Muscle layer of duodenum (tissue), 2 donors: ENCODE data around the gene TRIM54.
"Not testable (repeated sequence)": the region's sequence is repeated elsewhere in the genome, so short reads cannot be mapped to it uniquely, and the experiment has no call there.

Experiments used
- H3K27ac ChIP-seq: one replicate; pipeline ENCODE4 v1.7.0; 2013; ENCODE audit warnings: mild to moderate bottlenecking, low read length
- H3K27me3 ChIP-seq: one replicate; pipeline ENCODE4 v1.7.0; 2013; ENCODE audit warnings: low read depth, mild to moderate bottlenecking, control low read depth, low read length
- H3K36me3 ChIP-seq, 2 donors: one replicate each; pipeline ENCODE4 v1.7.0; 2013; ENCODE audit warnings: low read length in 2 of 2, control low read depth in 1 of 2, mild to moderate bottlenecking in 1 of 2; ENCODE audit not compliant: insufficient read depth in 2 of 2, control insufficient read depth in 1 of 2
- H3K4me1 ChIP-seq, 2 donors: one replicate each; pipeline ENCODE4 v1.7.0; 2013; ENCODE audit warnings: low read length in 2 of 2, mild to moderate bottlenecking in 2 of 2, control low read depth in 1 of 2, moderate library complexity in 1 of 2; ENCODE audit not compliant: insufficient read depth in 2 of 2, control insufficient read depth in 1 of 2
- H3K4me3 ChIP-seq, 2 donors: one replicate each; pipeline ENCODE4 v1.7.0; 2013; ENCODE audit warnings: low read length in 2 of 2, low read depth in 1 of 2, mild to moderate bottlenecking in 1 of 2
- H3K9me3 ChIP-seq, 2 donors: one replicate each; pipeline ENCODE4 v1.7.0; 2013; ENCODE audit warnings: low read length in 2 of 2, control low read depth in 1 of 2, mild to moderate bottlenecking in 1 of 2; ENCODE audit not compliant: control insufficient read depth in 1 of 2
- donor health status: healthy.

The TRIM54 gene

GRCh38 chr2:27271631-27272340 lies 10.4 kb upstream of the TRIM54 start:
- no peaks in the 10 kb centered on the region for H3K36me3 ChIP-seq
- H3K9me3 ChIP-seq: no peaks in the 10 kb centered on the region
- no peaks in the 10 kb centered on the region for H3K27me3 ChIP-seq
- H3K4me1 ChIP-seq: no peaks in the 10 kb centered on the region
- H3K27ac ChIP-seq: no peak overlapping the region
- H3K4me3 ChIP-seq: no peak overlapping the region

- not testable (repeated sequence) for H3K27me3 ChIP-seq, H3K4me1 ChIP-seq, H3K36me3 ChIP-seq, H3K4me3 ChIP-seq, H3K9me3 ChIP-seq, H3K27ac ChIP-seq
Measured at GRCh38 chr2:27272537-27273522, 9.4 kb upstream of the TRIM54 start.

- Histone ChIP-seq H3K4me3 (no peak within 1 kb of the TSS), H3K36me3 (no peaks in the 10 kb centered on the region), H3K4me1 (no peaks in the 10 kb centered on the region), H3K9me3 (no peaks in the 10 kb centered on the region), H3K27me3 (no peaks in the 10 kb centered on the region), H3K27ac (no peak within 1 kb of the TSS)
Measured at GRCh38 chr2:27275211-27276150, 6.7 kb upstream of the TRIM54 start, which contains the start of gene DNAJC5G. DNAJC5G (plus strand) TSS chr2:27275433; CDS start chr2:27276729, 1,296 bp downstream.

GRCh38 chr2:27278010-27278409 lies 4.2 kb upstream of the TRIM54 start:
- Histone ChIP-seq H3K36me3 (no peaks in the 10 kb centered on the region), H3K27me3 (peaks cover 3% of the 10 kb centered on the region), H3K4me1 (no peaks in the 10 kb centered on the region), H3K4me3 (no peak overlapping the region), H3K27ac (no peak overlapping the region), H3K9me3 (no peaks in the 10 kb centered on the region)

GRCh38 chr2:27280826-27281225 lies 1.4 kb upstream of the TRIM54 start:
- H3K27ac ChIP-seq: no peak overlapping the region
- H3K36me3 ChIP-seq: no peaks in the 10 kb centered on the region
- peaks cover 3% of the 10 kb centered on the region for H3K27me3 ChIP-seq
- no peak overlapping the region for H3K4me3 ChIP-seq
- H3K4me1 ChIP-seq: no peaks in the 10 kb centered on the region
- H3K9me3 ChIP-seq: no peaks in the 10 kb centered on the region

- peaks cover 3% of the 10 kb centered on the region for H3K27me3 ChIP-seq
- H3K4me3 ChIP-seq: no peak overlapping the region
- no peaks in the 10 kb centered on the region for H3K9me3 ChIP-seq
- no peaks in the 10 kb centered on the region for H3K4me1 ChIP-seq
- no peak overlapping the region for H3K27ac ChIP-seq
- no peaks in the 10 kb centered on the region for H3K36me3 ChIP-seq
Measured at GRCh38 chr2:27281442-27281841, 787 bp upstream of the TRIM54 start.

- H3K4me3 ChIP-seq: no peak overlapping the region
- H3K9me3 ChIP-seq: no peaks in the 10 kb centered on the region
- no peak overlapping the region for H3K27ac ChIP-seq
- peaks cover 3% of the 10 kb centered on the region for H3K27me3 ChIP-seq
- H3K36me3 ChIP-seq: no peaks in the 10 kb centered on the region
- H3K4me1 ChIP-seq: no peaks in the 10 kb centered on the region
Measured at GRCh38 chr2:27282892-27283291, 663 bp downstream of the TRIM54 start.

- Histone ChIP-seq H3K4me1 (no peaks in the 10 kb centered on the region), H3K27me3 (peaks cover 3% of the 10 kb centered on the region), H3K36me3 (no peaks in the 10 kb centered on the region), H3K4me3 (no peak overlapping the region), H3K27ac (no peak overlapping the region), H3K9me3 (no peaks in the 10 kb centered on the region)
Measured at GRCh38 chr2:27284996-27285395, 2.8 kb downstream of the TRIM54 start.

- H3K4me3 ChIP-seq: no peak overlapping the region
- H3K27me3 ChIP-seq: peaks cover 3% of the 10 kb centered on the region
Measured at GRCh38 chr2:27285481-27285880, 3.3 kb downstream of the TRIM54 start.

GRCh38 chr2:27288610-27289009 lies 6.4 kb downstream of the TRIM54 start:
- no peaks in the 10 kb centered on the region for H3K9me3 ChIP-seq
- no peaks in the 10 kb centered on the region for H3K27me3 ChIP-seq
- H3K4me1 ChIP-seq: no peaks in the 10 kb centered on the region
- H3K27ac ChIP-seq: no peak overlapping the region
- no peaks in the 10 kb centered on the region for H3K36me3 ChIP-seq
- H3K4me3 ChIP-seq: no peak overlapping the region

More at GRCh38 chr2:27285481-27285880, 3.3 kb downstream of the TRIM54 start:
- Histone ChIP-seq H3K4me1 (no peaks in the 10 kb centered on the region), H3K36me3 (no peaks in the 10 kb centered on the region), H3K9me3 (no peaks in the 10 kb centered on the region), H3K27ac (no peak overlapping the region)

- no peaks in the 10 kb centered on the region for H3K27me3 ChIP-seq
- no peak overlapping the region for H3K4me3 ChIP-seq
- H3K4me1 ChIP-seq: no peaks in the 10 kb centered on the region
- H3K36me3 ChIP-seq: no peaks in the 10 kb centered on the region
- no peaks in the 10 kb centered on the region for H3K9me3 ChIP-seq
- H3K27ac ChIP-seq: no peak overlapping the region
Measured at GRCh38 chr2:27290549-27290948, 8.3 kb downstream of the TRIM54 start.
